Neutrophil (primary cell): Measurements from ENCODE around the gene FUT4.

Source experiments
- H3K27ac ChIP-seq: fragments of 200-600 bp; sonication (generic); 2 replicates; pipeline ENCODE4 v1.5.1; 2016; ENCODE audit warnings: mild to moderate bottlenecking, moderate library complexity
- H3K27me3 ChIP-seq: fragments of 200-600 bp; sonication (generic); 2 replicates; pipeline ENCODE4 v1.6.0; 2016; ENCODE audit warnings: mild to moderate bottlenecking
- H3K36me3 ChIP-seq: fragments of 200-600 bp; sonication (generic); 2 replicates; pipeline ENCODE4 v1.5.1; 2017
- H3K4me1 ChIP-seq, 2 experiments: fragments of 200-600 bp in 1 of 2; sonication (generic) in 1 of 2; 1 replicate in 1 of 2; 2 replicates in 1 of 2; pipeline versions ENCODE4 v1.5.1 to v1.6.1; 2013 to 2016; ENCODE audit warnings: low read depth in 1 of 2, low read length in 1 of 2, mild to moderate bottlenecking in 1 of 2, moderate library complexity in 1 of 2; ENCODE audit not compliant: control insufficient read depth in 1 of 2, insufficient read depth in 1 of 2
- H3K4me3 ChIP-seq, 2 experiments: fragments of 200-600 bp in 1 of 2; sonication (generic) in 1 of 2; 1 replicate in 1 of 2; 2 replicates in 1 of 2; pipeline ENCODE4 v1.5.1; 2013 to 2016; ENCODE audit warnings: low read depth in 1 of 2, low read length in 1 of 2, mild to moderate bottlenecking in 1 of 2, moderate library complexity in 1 of 2
- H3K9me3 ChIP-seq: fragments of 200-600 bp; sonication (generic); 2 replicates; pipeline ENCODE4 v1.5.1; 2016
- TF ChIP-seq, protein P1 (sequence below): fragments of 200-600 bp; sonication (generic); IDR thresholded peaks from 2 replicates; pipeline ENCODE4 v1.5.1; 2016; ENCODE audit warnings: antibody characterized with exemption

Gene FUT4

DNA sequence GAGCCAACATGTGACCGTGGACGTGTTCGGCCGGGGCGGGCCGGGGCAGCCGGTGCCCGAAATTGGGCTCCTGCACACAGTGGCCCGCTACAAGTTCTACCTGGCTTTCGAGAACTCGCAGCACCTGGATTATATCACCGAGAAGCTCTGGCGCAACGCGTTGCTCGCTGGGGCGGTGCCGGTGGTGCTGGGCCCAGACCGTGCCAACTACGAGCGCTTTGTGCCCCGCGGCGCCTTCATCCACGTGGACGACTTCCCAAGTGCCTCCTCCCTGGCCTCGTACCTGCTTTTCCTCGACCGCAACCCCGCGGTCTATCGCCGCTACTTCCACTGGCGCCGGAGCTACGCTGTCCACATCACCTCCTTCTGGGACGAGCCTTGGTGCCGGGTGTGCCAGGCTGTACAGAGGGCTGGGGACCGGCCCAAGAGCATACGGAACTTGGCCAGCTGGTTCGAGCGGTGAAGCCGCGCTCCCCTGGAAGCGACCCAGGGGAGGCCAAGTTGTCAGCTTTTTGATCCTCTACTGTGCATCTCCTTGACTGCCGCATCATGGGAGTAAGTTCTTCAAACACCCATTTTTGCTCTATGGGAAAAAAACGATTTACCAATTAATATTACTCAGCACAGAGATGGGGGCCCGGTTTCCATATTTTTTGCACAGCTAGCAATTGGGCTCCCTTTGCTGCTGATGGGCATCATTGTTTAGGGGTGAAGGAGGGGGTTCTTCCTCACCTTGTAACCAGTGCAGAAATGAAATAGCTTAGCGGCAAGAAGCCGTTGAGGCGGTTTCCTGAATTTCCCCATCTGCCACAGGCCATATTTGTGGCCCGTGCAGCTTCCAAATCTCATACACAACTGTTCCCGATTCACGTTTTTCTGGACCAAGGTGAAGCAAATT lies 1.8 kb downstream of the FUT4 start:
- Histone ChIP-seq H3K9me3 (no peaks in the 10 kb centered on the region), H3K4me3 (peak overlapping the region; percentile 79 to 82), H3K27ac (peak overlapping the region; percentile 92), H3K4me1 (peaks cover 62 to 66% of the 10 kb centered on the region in 2 experiments), H3K36me3 (no peaks in the 10 kb centered on the region), H3K27me3 (no peaks in the 10 kb centered on the region)
- TF ChIP-seq, protein P1, sequence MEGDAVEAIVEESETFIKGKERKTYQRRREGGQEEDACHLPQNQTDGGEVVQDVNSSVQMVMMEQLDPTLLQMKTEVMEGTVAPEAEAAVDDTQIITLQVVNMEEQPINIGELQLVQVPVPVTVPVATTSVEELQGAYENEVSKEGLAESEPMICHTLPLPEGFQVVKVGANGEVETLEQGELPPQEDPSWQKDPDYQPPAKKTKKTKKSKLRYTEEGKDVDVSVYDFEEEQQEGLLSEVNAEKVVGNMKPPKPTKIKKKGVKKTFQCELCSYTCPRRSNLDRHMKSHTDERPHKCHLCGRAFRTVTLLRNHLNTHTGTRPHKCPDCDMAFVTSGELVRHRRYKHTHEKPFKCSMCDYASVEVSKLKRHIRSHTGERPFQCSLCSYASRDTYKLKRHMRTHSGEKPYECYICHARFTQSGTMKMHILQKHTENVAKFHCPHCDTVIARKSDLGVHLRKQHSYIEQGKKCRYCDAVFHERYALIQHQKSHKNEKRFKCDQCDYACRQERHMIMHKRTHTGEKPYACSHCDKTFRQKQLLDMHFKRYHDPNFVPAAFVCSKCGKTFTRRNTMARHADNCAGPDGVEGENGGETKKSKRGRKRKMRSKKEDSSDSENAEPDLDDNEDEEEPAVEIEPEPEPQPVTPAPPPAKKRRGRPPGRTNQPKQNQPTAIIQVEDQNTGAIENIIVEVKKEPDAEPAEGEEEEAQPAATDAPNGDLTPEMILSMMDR, result no peak

DNA sequence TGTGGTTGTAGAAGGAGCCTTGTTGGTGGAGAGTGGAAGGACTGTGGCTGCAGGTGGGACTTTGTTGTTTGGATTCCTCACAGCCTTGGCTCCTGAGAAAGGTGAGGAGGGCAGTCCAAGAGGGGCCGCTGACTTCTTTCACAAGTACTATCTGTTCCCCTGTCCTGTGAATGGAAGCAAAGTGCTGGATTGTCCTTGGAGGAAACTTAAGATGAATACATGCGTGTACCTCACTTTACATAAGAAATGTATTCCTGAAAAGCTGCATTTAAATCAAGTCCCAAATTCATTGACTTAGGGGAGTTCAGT lies 2.4 kb downstream of the FUT4 start:
- H3K36me3 ChIP-seq, result no peaks in the 10 kb centered on the region
- peak overlapping the region; percentile 79 to 82 for H3K4me3 ChIP-seq
- peaks cover 68 to 72% of the 10 kb centered on the region in 2 experiments for H3K4me1 ChIP-seq
- H3K9me3 ChIP-seq, result no peaks in the 10 kb centered on the region
- no peaks in the 10 kb centered on the region for H3K27me3 ChIP-seq
- TF ChIP-seq, protein P1, result no peak
- H3K27ac ChIP-seq, result peak overlapping the region; percentile 92

DNA sequence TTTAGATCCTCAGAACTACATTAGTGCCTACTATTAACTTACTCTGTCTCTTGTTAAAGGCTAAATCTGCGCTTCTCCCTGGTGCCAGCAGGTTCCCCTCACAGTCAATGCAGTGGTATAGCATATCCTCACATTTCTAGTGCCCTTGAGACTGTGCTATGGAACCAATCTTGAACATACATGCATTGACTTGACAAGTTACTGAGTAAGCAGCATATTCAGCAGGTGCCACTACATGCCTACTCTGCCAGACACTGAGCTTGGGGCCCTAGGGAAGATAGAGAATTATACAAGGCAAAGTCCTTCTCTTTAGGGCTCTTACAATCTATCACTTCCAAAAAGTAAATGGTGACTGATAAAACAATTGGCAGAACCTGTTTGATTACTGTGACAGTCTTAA lies 3.2 kb downstream of the FUT4 start:
- TF ChIP-seq, protein P1, result no peak
- H3K4me1 ChIP-seq, result peaks cover 73 to 75% of the 10 kb centered on the region in 2 experiments
- H3K36me3 ChIP-seq, result no peaks in the 10 kb centered on the region
- H3K9me3 ChIP-seq, result no peaks in the 10 kb centered on the region
- H3K4me3 ChIP-seq, result peak overlapping the region in 1 of 2 experiments; percentile 82
- no peaks in the 10 kb centered on the region for H3K27me3 ChIP-seq
- H3K27ac ChIP-seq, result peak overlapping the region; percentile 92

DNA sequence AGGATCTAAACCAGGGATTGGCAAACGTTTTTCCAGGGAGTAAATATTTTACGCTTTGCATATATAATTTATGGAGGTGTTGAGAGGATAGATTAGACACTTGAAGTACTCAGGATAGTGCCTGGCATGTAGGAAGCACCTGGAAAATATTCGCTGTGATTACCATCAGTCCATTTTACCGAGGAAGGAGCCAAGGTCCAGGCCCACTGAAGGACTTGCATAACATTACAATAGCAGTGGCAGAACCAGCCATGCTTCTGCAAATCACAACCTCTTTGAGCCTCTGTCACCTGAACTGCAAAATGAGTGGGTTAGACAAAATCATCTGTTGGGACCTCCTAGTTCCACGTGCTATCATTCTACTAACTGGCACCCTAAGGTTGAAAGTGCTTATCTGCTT lies 5.4 kb downstream of the FUT4 start:
- Histone ChIP-seq H3K27ac (peak overlapping the region; percentile 92), H3K4me3 (peak overlapping the region in 1 of 2 experiments; percentile 13), H3K9me3 (no peaks in the 10 kb centered on the region), H3K27me3 (no peaks in the 10 kb centered on the region), H3K4me1 (peaks cover 59 to 71% of the 10 kb centered on the region in 2 experiments), H3K36me3 (no peaks in the 10 kb centered on the region)
- TF ChIP-seq, protein P1, result no peak

DNA sequence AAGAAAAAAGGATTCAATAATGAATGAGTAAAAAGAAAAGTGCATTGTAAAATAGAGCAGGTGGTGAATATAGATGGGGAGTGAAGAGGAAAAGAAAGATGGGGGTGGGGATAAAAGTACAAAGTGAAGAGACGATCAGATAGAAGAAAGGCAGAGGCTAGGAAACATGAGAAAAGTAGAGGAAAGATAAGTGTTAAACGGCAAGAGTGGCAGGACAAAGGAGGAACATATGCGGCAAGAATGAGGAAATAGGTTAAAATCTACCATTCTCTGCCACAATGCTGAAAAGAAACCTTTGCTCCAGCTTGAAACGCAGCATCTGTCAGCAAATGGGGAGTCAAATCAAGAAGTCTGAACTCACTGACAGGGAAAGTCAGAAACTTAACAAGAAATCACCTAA lies 6.8 kb downstream of the FUT4 start:
- Histone ChIP-seq H3K27ac (peak overlapping the region; percentile 92), H3K4me1 (peaks cover 58 to 76% of the 10 kb centered on the region in 2 experiments), H3K9me3 (no peaks in the 10 kb centered on the region), H3K36me3 (no peaks in the 10 kb centered on the region), H3K27me3 (no peaks in the 10 kb centered on the region), H3K4me3 (peak overlapping the region; percentile 7 to 15)
- TF ChIP-seq, protein P1, result no peak
